GM21526 (cell line): ENCODE results near the gene RMI2.
"Not testable (repeated sequence)": the region's sequence is repeated elsewhere in the genome, so short reads cannot be mapped to it uniquely, and the experiment has no call there.

Experiments
- ATAC-seq: cut with Tn5 transposase; IDR thresholded peaks from one replicate; pipeline ENCODE4 v1.9.1; 2021; ENCODE audit warnings: moderate library complexity; ENCODE audit not compliant: unreplicated experiment, low FRiP score

Gene RMI2

GRCh38 chr16:11345040-11345862, at the start of gene RMI2:
Gene RMI2, plus strand, starts transcription at chr16:11345459. Its CDS starts 13 bp downstream, at chr16:11345472.
- ATAC-seq, result peak; percentile 92

DNA sequence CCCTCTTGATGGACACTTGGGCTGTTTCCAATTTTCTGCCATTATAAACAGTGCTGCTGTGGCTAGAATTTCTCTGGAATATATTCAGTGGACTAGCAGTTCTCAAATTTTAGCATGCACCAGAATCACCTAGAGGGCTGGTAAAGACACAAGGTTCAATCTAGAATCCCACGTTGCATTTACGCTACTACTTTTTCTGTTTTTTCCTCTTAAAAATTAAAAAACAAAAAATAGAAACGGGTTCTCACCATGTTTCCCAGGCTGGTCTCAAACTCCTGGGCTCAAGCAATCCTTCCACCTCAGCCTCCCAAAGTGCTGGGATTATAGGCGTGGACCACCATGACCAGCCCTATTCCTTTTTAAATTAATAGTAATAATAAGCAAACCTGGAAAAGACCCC, 49.6 kb upstream of the RMI2 start:
- no peak for ATAC-seq

DNA sequence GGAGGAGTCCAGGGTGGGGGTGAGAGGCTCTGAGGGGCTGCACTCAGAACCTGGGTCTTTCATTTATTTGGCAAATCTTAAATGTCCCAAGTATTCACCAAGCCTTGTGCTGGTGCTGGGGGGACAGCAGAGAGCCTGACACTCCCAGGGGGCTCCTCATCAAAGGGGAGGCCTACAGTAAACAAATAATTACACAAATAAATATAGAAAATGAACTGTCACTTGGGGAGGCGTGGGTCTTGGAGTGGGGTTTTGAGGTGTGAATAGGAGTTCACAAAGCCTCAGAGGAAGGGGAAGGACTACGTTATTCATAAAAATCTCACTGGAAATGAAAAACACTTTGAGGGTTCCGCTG, 48.9 kb upstream of the RMI2 start:
- no peak for ATAC-seq

DNA sequence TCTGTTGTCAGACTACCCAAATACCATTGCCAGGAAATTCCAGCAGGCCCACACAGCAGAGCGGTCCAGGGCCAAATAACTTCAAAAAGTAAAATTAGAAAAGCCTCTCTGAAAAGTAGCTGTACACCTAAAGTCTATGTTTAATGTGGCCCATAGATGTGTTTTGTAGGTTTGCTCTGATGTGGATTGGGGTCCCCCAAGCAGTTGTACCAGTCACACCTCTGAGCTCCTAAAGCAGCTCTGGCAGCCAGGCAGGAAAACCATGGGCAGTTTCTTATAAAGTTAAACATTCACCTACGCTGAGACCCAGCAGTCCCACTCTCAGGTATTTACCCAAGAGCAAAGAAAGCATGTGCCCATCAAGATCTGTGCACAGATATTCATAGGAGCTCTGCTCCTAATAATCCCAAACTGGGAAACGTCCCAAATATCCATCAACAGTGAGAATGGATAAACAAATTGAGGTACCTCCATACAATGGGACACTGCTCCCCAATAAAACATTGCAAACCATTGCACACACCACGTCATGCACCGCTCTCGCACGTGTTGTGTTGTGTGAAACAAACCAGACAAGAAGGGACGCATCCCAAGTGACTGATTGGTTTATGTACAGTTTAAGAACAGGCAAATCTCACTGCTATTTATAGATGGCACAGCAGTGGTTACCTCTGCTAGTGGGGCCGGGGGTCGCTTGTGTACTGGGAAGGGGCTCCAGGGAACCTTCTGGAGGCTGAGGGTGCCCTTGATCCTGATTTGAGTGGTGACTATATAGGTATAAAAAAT, 48.4 kb upstream of the RMI2 start:
- no peak for ATAC-seq

GRCh38 chr16:11297492-11298142, 47.6 kb upstream of the RMI2 start:
- peak; percentile 67 for ATAC-seq

DNA sequence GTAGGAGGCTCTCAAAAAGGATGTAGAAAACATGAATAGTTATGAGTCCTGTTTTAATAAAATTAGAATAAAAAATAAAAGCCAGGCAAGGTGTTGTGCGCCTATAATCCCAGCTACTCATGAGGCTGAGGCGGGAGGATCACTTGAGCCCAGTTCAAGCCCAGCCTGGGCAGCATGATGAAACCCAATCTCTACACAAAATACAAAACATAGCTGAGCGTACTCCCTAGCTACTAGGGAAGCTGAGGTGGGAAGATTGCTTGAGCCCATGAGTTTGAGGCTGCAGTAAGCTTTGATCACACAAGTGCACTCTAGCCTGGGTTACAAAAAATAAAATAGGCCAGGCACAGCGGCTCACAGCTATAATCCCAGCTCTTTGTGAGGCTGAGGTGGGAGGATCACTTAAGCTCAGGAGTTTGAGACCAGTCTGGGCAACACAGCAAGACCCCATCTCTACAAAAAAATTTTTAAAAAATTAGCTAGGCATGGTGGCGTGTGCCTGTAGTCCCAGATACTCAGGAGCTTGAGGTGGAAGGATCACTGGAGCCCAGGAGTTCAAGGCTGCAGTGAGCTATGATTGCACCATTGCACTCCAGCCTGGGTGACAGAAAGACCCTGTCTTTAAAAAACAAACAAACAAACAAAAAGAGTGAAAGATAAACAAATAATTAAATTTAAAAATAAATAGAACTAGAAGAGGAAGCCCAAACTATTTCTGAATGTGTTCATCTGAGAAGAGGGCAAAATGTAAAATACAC, 46.9 kb upstream of the RMI2 start:
- ATAC-seq, result no peak

GRCh38 chr16:11298950-11299547, 46.2 kb upstream of the RMI2 start:
- not testable (repeated sequence) for ATAC-seq

GRCh38 chr16:11299865-11300559, 45.2 kb upstream of the RMI2 start:
- ATAC-seq, result no peak

DNA sequence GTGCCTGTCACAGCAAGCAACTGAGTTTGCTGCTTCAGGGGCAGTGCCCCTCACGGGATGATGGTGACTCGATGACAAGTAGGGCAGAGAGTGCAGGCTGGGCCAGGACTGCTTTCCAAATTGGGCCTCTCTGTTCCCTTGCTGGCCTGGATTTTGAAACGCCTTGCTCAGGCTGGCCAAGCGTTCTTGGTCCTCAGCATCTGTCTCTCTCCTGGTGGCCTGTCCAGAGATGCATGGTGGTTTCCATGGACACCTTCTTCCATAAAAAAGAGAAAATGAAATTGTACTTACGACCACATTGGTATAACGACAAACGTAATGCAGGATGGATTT, 44.7 kb upstream of the RMI2 start:
- no peak for ATAC-seq

GRCh38 chr16:11301645-11302501, 43.4 kb upstream of the RMI2 start:
- ATAC-seq, result no peak

- ATAC-seq, result no peak
These were observed 42.3 kb upstream of the RMI2 start for GRCh38 chr16:11302977-11303376.

DNA sequence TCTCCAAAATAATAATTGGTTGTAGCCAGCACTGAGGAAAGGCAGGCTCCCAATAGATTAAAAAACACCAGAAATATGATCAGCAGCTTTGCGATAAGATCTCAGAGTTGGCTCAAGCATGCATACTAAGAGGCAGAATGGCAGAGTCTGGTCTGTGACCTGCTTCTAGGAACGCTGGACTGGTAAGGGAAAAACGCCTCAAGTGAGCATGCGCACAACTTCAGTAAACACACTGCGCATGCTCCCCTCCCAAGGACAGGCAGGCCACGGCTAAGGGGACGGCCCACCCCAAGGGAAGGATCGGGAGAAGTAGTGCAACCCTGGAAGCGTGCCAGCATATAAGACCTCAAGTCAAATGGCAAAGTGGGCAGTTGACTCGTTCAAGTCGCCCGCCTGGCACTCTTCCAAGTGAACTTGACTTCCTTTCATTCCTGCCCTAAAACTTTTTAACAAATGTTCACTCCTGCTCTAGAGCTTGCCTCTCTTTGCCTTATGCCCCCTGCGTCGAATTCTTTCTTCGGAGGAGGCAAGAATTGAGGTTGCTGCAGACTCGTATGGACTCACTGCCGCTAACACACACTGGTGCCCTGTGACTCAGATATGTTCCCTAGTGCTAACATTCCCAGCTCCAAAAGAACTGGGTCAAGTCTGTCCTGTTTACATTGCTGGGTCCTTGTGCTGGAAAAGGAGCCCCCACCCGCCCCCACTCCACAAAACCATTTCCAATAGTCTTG, 41.7 kb upstream of the RMI2 start:
- no peak for ATAC-seq

DNA sequence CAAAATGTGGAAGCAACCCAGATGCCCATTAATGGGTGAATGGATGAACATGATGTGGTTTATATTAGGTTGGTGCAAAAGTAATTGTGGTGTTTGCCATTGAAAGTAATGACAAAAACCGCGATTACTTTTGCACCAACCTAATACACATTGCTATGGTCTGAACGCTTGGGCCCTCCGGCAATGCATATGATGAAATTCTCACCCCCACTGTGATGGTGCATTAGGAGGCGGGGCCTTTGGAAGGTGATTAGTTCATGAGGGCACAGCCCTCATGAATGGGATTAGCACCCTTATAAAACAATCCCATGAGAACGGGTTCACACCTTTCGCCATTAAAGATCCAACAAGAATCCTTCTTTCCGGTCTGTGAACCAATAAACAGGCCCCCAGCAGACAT, 38.9 kb upstream of the RMI2 start:
- no peak for ATAC-seq

GRCh38 chr16:11306997-11307638, 38.1 kb upstream of the RMI2 start:
- no peak for ATAC-seq

DNA sequence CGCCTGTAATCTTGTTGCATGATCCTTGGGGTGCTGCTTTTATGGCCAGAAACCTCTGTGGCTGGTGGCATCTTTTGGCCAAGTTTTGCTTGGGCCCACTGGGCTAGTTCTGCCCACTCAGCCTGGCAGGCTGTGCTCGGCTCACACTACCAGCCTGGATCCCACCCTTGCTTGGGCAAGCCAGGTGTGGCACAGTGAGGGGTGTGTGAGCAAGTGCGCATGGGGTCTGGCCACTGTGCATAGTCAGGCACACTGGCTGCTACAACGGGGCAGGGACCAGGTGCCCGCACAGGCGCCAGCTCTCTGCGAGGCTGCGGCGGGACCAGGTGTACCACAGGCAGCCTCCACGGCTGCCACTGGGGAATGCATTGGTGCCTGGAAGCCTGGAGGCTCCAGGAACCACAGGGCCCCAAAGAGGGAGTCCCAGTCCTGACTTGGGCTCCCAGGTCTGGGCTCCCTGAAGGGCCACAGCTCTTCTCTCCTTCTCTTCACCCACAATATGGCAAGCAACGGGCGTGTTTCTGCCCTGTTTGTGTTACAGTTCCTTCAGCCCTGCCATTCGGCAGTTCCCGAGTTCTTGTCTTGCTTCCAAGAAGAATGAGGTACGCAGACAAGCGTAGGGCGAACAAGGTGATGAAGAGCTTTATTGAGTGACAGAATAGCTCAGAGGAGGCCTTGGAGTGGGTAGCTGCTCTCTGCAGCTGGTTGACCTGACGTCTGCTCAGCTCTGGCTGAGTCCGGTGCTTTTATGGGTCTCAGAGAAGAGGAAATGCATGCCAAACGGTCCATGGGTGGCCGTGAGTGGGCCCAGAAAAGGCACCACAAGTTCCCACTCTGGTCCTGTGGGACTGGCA, 37.4 kb upstream of the RMI2 start:
- ATAC-seq, result no peak

DNA sequence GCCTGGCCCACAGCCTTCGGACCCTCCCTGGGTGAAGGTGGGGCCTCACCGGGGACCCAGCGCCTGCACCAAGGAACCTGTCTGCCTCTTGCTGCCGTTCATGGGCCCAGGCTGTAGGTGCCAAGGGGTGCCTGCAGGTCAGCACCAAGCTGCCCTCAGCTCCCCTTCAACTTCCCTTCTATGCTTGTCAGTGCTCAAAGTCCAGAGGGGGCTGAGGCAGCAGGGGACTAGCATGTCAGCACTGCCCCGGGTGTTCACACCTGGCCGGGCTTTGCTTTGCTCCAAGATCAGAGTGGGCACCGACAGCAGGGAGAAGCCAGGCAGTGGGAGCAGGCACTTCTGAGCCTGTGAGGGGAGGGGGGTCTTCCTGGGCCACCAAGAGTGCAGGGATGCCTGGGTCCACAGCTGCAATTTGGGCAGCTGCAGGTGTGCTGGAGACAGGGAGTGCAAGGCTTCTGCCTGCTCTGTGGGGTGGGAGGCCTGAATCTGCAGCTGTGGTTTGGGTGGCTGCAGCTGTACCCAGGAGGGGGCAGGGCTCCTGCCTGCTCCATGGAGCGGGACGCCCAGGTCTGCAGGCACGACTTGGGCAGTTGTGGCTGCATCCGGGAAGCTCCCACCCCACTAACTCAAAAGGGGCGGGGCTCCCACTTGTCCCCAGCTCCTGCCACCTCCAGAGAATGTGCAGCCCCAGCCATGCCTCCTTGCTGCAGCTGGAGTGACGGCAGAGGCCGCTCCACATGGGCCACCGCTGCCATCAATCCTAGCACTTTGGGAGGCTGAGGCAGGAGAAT, 36.6 kb upstream of the RMI2 start:
- no peak for ATAC-seq
